Central memory CD8-positive, alpha-beta T cell (primary cell): ENCODE measurements around the gene SEZ6L.
A peak's percentile ranks its signal among the peaks of the same experiment; 100 is the strongest.
"Not testable (repeated sequence)": the region's sequence is repeated elsewhere in the genome, so short reads cannot be mapped to it uniquely, and the experiment has no call there.

Source experiments
- ATAC-seq: fragments of 150-1000 bp; cut with Tn5 transposase; replicated peaks from 2 replicates; pipeline ENCODE4 v1.10.0; 2022; ENCODE audit warnings: mild to moderate bottlenecking, moderate FRiP score, moderate number of reproducible peaks; ENCODE audit not compliant: poor library complexity, severe bottlenecking; ENCODE audit errors: extremely low read depth
- DNase-seq, 2 donors: peaks; one replicate each; pipeline ENCODE4 v3.0.0; 2021; ENCODE audit warnings: low spot score in 2 of 2
- H3K27ac Mint-ChIP-seq: one replicate; pipeline ENCODE4 v1.8.0; 2022; ENCODE audit warnings: low read depth, mild to moderate bottlenecking, moderate library complexity, mixed read lengths
- H3K27me3 Mint-ChIP-seq: one replicate; pipeline ENCODE4 v1.8.0; 2022; ENCODE audit warnings: mixed read lengths
- H3K36me3 Mint-ChIP-seq: one replicate; pipeline ENCODE4 v1.8.0; 2022; ENCODE audit warnings: mild to moderate bottlenecking, moderate library complexity, mixed read lengths; ENCODE audit not compliant: insufficient read depth
- H3K4me1 Mint-ChIP-seq: one replicate; pipeline ENCODE4 v1.8.0; 2022; ENCODE audit warnings: mixed read lengths
- H3K4me3 Mint-ChIP-seq: one replicate; pipeline ENCODE4 v1.8.0; 2022; ENCODE audit warnings: mild to moderate bottlenecking, moderate library complexity, mixed read lengths
- H3K9me3 Mint-ChIP-seq: one replicate; pipeline ENCODE4 v1.8.0; 2022; ENCODE audit warnings: mixed read lengths

Gene SEZ6L

GRCh38 chr22:26394777-26395176, 225.5 kb downstream of the SEZ6L start:
- Mint-ChIP-seq H3K27me3 (peaks cover 22% of the 10 kb centered on the region), H3K9me3 (no peaks in the 10 kb centered on the region), H3K4me1 (no peaks in the 10 kb centered on the region), H3K4me3 (no peak overlapping the region), H3K27ac (no peak overlapping the region), H3K36me3 (no peaks in the 10 kb centered on the region)
- no peak for ATAC-seq
- no peak for DNase-seq

- H3K27ac Mint-ChIP-seq, result no peak overlapping the region
- ATAC-seq, result no peak
These were observed 226.7 kb downstream of the SEZ6L start for GRCh38 chr22:26395926-26396325.

GRCh38 chr22:26398741-26399153, 229.5 kb downstream of the SEZ6L start:
- no peaks in the 10 kb centered on the region for H3K36me3 Mint-ChIP-seq
- peaks cover 31% of the 10 kb centered on the region for H3K27me3 Mint-ChIP-seq
- ATAC-seq (no peak), DNase-seq (peak; percentile 16 to 17)
- H3K4me3 Mint-ChIP-seq, result no peak overlapping the region
- no peaks in the 10 kb centered on the region for H3K9me3 Mint-ChIP-seq
- no peaks in the 10 kb centered on the region for H3K4me1 Mint-ChIP-seq
- no peak overlapping the region for H3K27ac Mint-ChIP-seq

More at GRCh38 chr22:26395926-26396325, 226.7 kb downstream of the SEZ6L start:
- DNase-seq, result no peak
- peaks cover 14% of the 10 kb centered on the region for H3K27me3 Mint-ChIP-seq
- H3K36me3 Mint-ChIP-seq, result no peaks in the 10 kb centered on the region
- no peaks in the 10 kb centered on the region for H3K4me1 Mint-ChIP-seq
- H3K9me3 Mint-ChIP-seq, result no peaks in the 10 kb centered on the region
- H3K4me3 Mint-ChIP-seq, result no peak overlapping the region

GRCh38 chr22:26399289-26399688, 230.0 kb downstream of the SEZ6L start:
- Mint-ChIP-seq H3K4me3 (no peak overlapping the region), H3K27me3 (peaks cover 28% of the 10 kb centered on the region), H3K4me1 (no peaks in the 10 kb centered on the region), H3K27ac (no peak overlapping the region), H3K9me3 (no peaks in the 10 kb centered on the region), H3K36me3 (no peaks in the 10 kb centered on the region)
- no peak for DNase-seq
- no peak for ATAC-seq

GRCh38 chr22:26401726-26402125, 232.5 kb downstream of the SEZ6L start:
- Mint-ChIP-seq H3K4me1 (no peaks in the 10 kb centered on the region), H3K27me3 (peaks cover 46% of the 10 kb centered on the region), H3K27ac (no peak overlapping the region), H3K9me3 (no peaks in the 10 kb centered on the region), H3K4me3 (no peak overlapping the region), H3K36me3 (no peaks in the 10 kb centered on the region)
- ATAC-seq (no peak), DNase-seq (no peak)

- Mint-ChIP-seq H3K27ac (no peak overlapping the region), H3K4me3 (no peak overlapping the region), H3K36me3 (no peaks in the 10 kb centered on the region), H3K9me3 (no peaks in the 10 kb centered on the region), H3K4me1 (no peaks in the 10 kb centered on the region), H3K27me3 (peaks cover 46% of the 10 kb centered on the region)
- no peak for ATAC-seq
- DNase-seq, result no peak
These were observed 235.7 kb downstream of the SEZ6L start for GRCh38 chr22:26404851-26405421.

- H3K36me3 Mint-ChIP-seq, result no peaks in the 10 kb centered on the region
- no peaks in the 10 kb centered on the region for H3K9me3 Mint-ChIP-seq
- no peak overlapping the region for H3K27ac Mint-ChIP-seq
- no peak overlapping the region for H3K4me3 Mint-ChIP-seq
- DNase-seq (no peak), ATAC-seq (no peak)
- H3K4me1 Mint-ChIP-seq, result no peaks in the 10 kb centered on the region
- H3K27me3 Mint-ChIP-seq, result peaks cover 43% of the 10 kb centered on the region
These were observed 236.9 kb downstream of the SEZ6L start for GRCh38 chr22:26406118-26406517.

- not testable (repeated sequence) for H3K4me1 Mint-ChIP-seq, H3K27ac Mint-ChIP-seq, H3K9me3 Mint-ChIP-seq, H3K36me3 Mint-ChIP-seq, DNase-seq, ATAC-seq, H3K4me3 Mint-ChIP-seq
- peaks cover 21% of the 10 kb centered on the region for H3K27me3 Mint-ChIP-seq
These were observed 239.4 kb downstream of the SEZ6L start for GRCh38 chr22:26408562-26409220.

- DNase-seq (no peak), ATAC-seq (no peak)
- Mint-ChIP-seq H3K4me3 (no peak overlapping the region), H3K27me3 (peaks cover 14% of the 10 kb centered on the region), H3K36me3 (no peaks in the 10 kb centered on the region), H3K27ac (no peak overlapping the region), H3K4me1 (no peaks in the 10 kb centered on the region), H3K9me3 (no peaks in the 10 kb centered on the region)
These were observed 240.6 kb downstream of the SEZ6L start for GRCh38 chr22:26409719-26410335.

GRCh38 chr22:26410386-26410785, 241.1 kb downstream of the SEZ6L start:
- no peaks in the 10 kb centered on the region for H3K9me3 Mint-ChIP-seq
- H3K4me3 Mint-ChIP-seq, result no peak overlapping the region
- peaks cover 11% of the 10 kb centered on the region for H3K27me3 Mint-ChIP-seq
- no peaks in the 10 kb centered on the region for H3K4me1 Mint-ChIP-seq
- H3K27ac Mint-ChIP-seq, result no peak overlapping the region
- DNase-seq, result no peak
- no peak for ATAC-seq
- no peaks in the 10 kb centered on the region for H3K36me3 Mint-ChIP-seq

GRCh38 chr22:26414347-26414746, 245.1 kb downstream of the SEZ6L start:
- no peak for ATAC-seq
- H3K27ac Mint-ChIP-seq, result no peak overlapping the region
- H3K27me3 Mint-ChIP-seq, result peaks cover 25% of the 10 kb centered on the region
- H3K4me3 Mint-ChIP-seq, result no peak overlapping the region
- no peaks in the 10 kb centered on the region for H3K9me3 Mint-ChIP-seq
- no peak for DNase-seq
- no peaks in the 10 kb centered on the region for H3K4me1 Mint-ChIP-seq
- no peaks in the 10 kb centered on the region for H3K36me3 Mint-ChIP-seq

- Mint-ChIP-seq H3K9me3 (no peaks in the 10 kb centered on the region), H3K27ac (no peak overlapping the region)
- DNase-seq, result no peak
These were observed 247.0 kb downstream of the SEZ6L start for GRCh38 chr22:26416256-26416655.

GRCh38 chr22:26416670-26417276, 247.5 kb downstream of the SEZ6L start:
- Mint-ChIP-seq H3K36me3 (no peaks in the 10 kb centered on the region), H3K27me3 (peaks cover 46% of the 10 kb centered on the region), H3K9me3 (no peaks in the 10 kb centered on the region), H3K4me3 (no peak overlapping the region), H3K4me1 (no peaks in the 10 kb centered on the region), H3K27ac (no peak overlapping the region)
- DNase-seq (no peak), ATAC-seq (no peak)

More at GRCh38 chr22:26416256-26416655, 247.0 kb downstream of the SEZ6L start:
- Mint-ChIP-seq H3K36me3 (no peaks in the 10 kb centered on the region), H3K4me1 (no peaks in the 10 kb centered on the region), H3K27me3 (peaks cover 40% of the 10 kb centered on the region), H3K4me3 (no peak overlapping the region)
- ATAC-seq, result no peak
